ENCODE measurements around the gene THPO. TPM values are rescaled to one million over a fixed set of nuclear protein-coding genes. Genes with fewer than 3 reads are reported as not detected.

THPO gene
- total and polyA plus RNA-seq, 9 of the 15 experiments (the other 6 are each of a cell fraction or from before 2014, with no cell fraction given), result 0.11 to 1.1 (median 0.35) TPM; not detected in 1

DNA sequence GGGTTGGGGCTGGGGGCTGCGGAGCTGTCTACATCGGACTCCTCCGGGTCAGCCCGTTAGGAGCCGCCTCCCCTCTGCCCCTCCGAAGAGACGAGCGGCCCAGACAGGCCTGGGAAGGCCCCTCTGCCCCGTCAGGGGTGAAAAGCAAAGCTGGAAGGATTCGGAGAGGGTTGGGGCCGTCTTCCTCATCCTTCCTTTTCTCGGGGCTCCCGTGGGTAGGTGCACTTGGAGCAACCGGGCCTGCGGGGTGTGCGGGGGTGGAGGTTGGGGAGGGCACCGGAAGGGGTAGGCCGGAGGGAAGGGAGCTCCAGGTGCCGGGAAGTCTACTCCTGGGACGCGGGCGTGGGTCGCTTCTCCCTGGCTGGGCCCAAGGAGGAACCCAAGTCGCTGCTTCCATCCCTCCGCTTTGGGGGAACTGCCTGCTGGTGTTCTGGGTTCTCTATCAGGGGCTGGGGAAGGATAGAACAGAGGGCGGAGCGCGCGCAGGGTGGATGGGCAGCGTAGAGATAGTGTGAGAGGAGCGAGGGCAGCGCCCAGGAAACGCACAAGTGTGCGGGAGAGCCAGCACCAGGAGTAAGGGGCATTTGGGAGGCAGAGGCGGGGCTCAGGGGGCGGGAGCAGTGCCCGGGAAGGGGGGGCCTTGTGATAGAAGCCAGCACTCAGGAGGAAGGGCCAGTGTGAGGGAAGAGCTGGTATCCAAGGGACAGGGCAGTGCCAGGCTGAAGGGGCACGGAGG, 15.9 kb downstream of the THPO start (continued):
- TF ChIP-seq ELF1 (tag; IDR thresholded peaks at IDR 0.05), result peak; percentile 33; the same call in 1 of the 2 replicates
- 0 out of 4 replicates have a peak, but pooled peaks of 1 of the 2 experiments have one; percentile 35 for TF ChIP-seq HDAC1 (IDR thresholded peaks at IDR 0.05)
- no peak for TF ChIP-seq HMGN3 (IDR thresholded peaks at IDR 0.05; ENCODE audit: borderline replicate concordance, extremely low read depth, insufficient read length, low read depth, low read length)
- peak; percentile 10; the same call in 1 of the 2 replicates for TF ChIP-seq ZNF175 (CRISPR knock-in tag; IDR thresholded peaks at IDR 0.05; ENCODE audit: low read depth)
- TF ChIP-seq, protein P1, sequence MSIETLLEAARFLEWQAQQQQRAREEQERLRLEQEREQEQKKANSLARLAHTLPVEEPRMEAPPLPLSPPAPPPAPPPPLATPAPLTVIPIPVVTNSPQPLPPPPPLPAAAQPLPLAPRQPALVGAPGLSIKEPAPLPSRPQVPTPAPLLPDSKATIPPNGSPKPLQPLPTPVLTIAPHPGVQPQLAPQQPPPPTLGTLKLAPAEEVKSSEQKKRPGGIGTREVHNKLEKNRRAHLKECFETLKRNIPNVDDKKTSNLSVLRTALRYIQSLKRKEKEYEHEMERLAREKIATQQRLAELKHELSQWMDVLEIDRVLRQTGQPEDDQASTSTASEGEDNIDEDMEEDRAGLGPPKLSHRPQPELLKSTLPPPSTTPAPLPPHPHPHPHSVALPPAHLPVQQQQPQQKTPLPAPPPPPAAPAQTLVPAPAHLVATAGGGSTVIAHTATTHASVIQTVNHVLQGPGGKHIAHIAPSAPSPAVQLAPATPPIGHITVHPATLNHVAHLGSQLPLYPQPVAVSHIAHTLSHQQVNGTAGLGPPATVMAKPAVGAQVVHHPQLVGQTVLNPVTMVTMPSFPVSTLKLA (conservative IDR thresholded peaks at IDR 0.05), result peak; percentile 1 to 72; a peak in 1 of 4 replicates
- peak; percentile 59 for TF ChIP-seq KDM5B (IDR thresholded peaks at IDR 0.05; ENCODE audit: insufficient replicate concordance, low read depth, low read length)
- peak; percentile 34 for TF ChIP-seq PHF8 (IDR thresholded peaks at IDR 0.05; ENCODE audit: borderline replicate concordance, low read length)
- peak; percentile 29 for TF ChIP-seq POLR2G (IDR thresholded peaks at IDR 0.05; ENCODE audit: low read depth, low read length)
- TF ChIP-seq L3MBTL2 (IDR thresholded peaks at IDR 0.05), result no peak
- TF ChIP-seq ZNF766 (CRISPR knock-in tag; conservative IDR thresholded peaks at IDR 0.05), result 0 out of 2 replicates have a peak, but pooled peaks have one; percentile 43
- no peak for TF ChIP-seq ZNF318 (IDR thresholded peaks at IDR 0.05; ENCODE audit: borderline replicate concordance in 1 of 2, low read depth in 1 of 2)
- TF ChIP-seq EP400 (IDR thresholded peaks at IDR 0.05), result no peak
- no peak for TF ChIP-seq ZNF24 (IDR thresholded peaks at IDR 0.05)
- TF ChIP-seq ETV1 (tag; conservative IDR thresholded peaks at IDR 0.05; ENCODE audit: low read depth), result 0 out of 2 replicates have a peak, but pooled peaks have one; percentile 6
- peak; percentile 81 for TF ChIP-seq ZFX (CRISPR knock-in tag; IDR thresholded peaks at IDR 0.05)

Data from K562 (cell line).